Neural crest cell (in vitro differentiated cells): ENCODE results near the gene PUM2. TPM values are rescaled to one million over a fixed set of nuclear protein-coding genes. Genes with fewer than 3 reads are reported as not detected.

Experiments used
- DNase-seq: peaks from one replicate; pipeline ENCODE4 v3.0.0; 2021; ENCODE audit warnings: low read depth, mixed read lengths, low spot score
- H3K27ac Mint-ChIP-seq: one replicate; pipeline ENCODE4 v1.8.0; 2021; ENCODE audit warnings: mild to moderate bottlenecking, mixed read lengths; ENCODE audit not compliant: unreplicated experiment
- H3K27me3 Mint-ChIP-seq: 2 replicates; pipeline ENCODE4 v1.8.0; 2021; ENCODE audit warnings: low read depth, mild to moderate bottlenecking, mixed read lengths
- H3K36me3 Mint-ChIP-seq: 2 replicates; pipeline ENCODE4 v1.8.0; 2021; ENCODE audit warnings: low read depth, mild to moderate bottlenecking, mixed read lengths
- H3K4me1 Mint-ChIP-seq: 2 replicates; pipeline ENCODE4 v1.8.0; 2021; ENCODE audit warnings: mixed read lengths
- H3K4me3 Mint-ChIP-seq: one replicate; pipeline ENCODE4 v1.8.0; 2021; ENCODE audit warnings: mild to moderate bottlenecking, mixed read lengths
- H3K9me3 Mint-ChIP-seq: 2 replicates; pipeline ENCODE4 v1.8.0; 2021; ENCODE audit warnings: mixed read lengths
- CTCF ChIP-seq: fragments of 200-600 bp; sonication (generic); conservative IDR thresholded peaks from 2 replicates; pipeline ENCODE4 v1.5.0; 2021; ENCODE audit warnings: antibody characterized with exemption, mild to moderate bottlenecking
- total RNA-seq: library from RNA; stranded (reverse); gene quantifications from 2 replicates; pipeline ENCODE4 v1.2.1, GENCODE V29; 2021

Gene PUM2
- total RNA-seq, 1 donor from 2014 or later: 110 TPM

- Mint-ChIP-seq H3K27me3 (no peaks in the 10 kb centered on the region), H3K27ac (no peak overlapping the region)
- DNase-seq: no peak
These were observed 144.6 kb downstream of the PUM2 start for GRCh38 chr2:20205915-20206524.

GRCh38 chr2:20205069-20205468, 145.6 kb downstream of the PUM2 start:
- peaks cover 19% of the 10 kb centered on the region for H3K36me3 Mint-ChIP-seq
- no peak overlapping the region for H3K27ac Mint-ChIP-seq
- H3K4me3 Mint-ChIP-seq: no peak overlapping the region
- no peak for DNase-seq
- TF ChIP-seq CTCF: no peak
- no peaks in the 10 kb centered on the region for H3K27me3 Mint-ChIP-seq
- peaks cover 5% of the 10 kb centered on the region for H3K4me1 Mint-ChIP-seq
- no peaks in the 10 kb centered on the region for H3K9me3 Mint-ChIP-seq

More at GRCh38 chr2:20205915-20206524, 144.6 kb downstream of the PUM2 start:
- Mint-ChIP-seq H3K4me1 (peaks cover 5% of the 10 kb centered on the region), H3K9me3 (no peaks in the 10 kb centered on the region), H3K4me3 (no peak overlapping the region), H3K36me3 (peaks cover 19% of the 10 kb centered on the region)
- no peak for TF ChIP-seq CTCF

- no peak for TF ChIP-seq CTCF
- DNase-seq: no peak
- Mint-ChIP-seq H3K27me3 (no peaks in the 10 kb centered on the region), H3K9me3 (no peaks in the 10 kb centered on the region), H3K36me3 (peaks cover 19% of the 10 kb centered on the region), H3K4me1 (peaks cover 14% of the 10 kb centered on the region), H3K4me3 (no peak overlapping the region), H3K27ac (no peak overlapping the region)
These were observed 147.0 kb downstream of the PUM2 start for GRCh38 chr2:20203521-20204225.

- Mint-ChIP-seq H3K4me3 (no peak overlapping the region), H3K9me3 (no peaks in the 10 kb centered on the region), H3K36me3 (peaks cover 19% of the 10 kb centered on the region), H3K27ac (no peak overlapping the region), H3K4me1 (peaks cover 14% of the 10 kb centered on the region), H3K27me3 (no peaks in the 10 kb centered on the region)
- no peak for TF ChIP-seq CTCF
- no peak for DNase-seq
These were observed 147.6 kb downstream of the PUM2 start for GRCh38 chr2:20203072-20203471.

GRCh38 chr2:20201671-20202070, 149.0 kb downstream of the PUM2 start:
- Mint-ChIP-seq H3K4me3 (no peak overlapping the region), H3K27me3 (no peaks in the 10 kb centered on the region), H3K4me1 (peaks cover 16% of the 10 kb centered on the region), H3K36me3 (peaks cover 19% of the 10 kb centered on the region), H3K27ac (no peak overlapping the region), H3K9me3 (no peaks in the 10 kb centered on the region)
- no peak for DNase-seq
- TF ChIP-seq CTCF: no peak
